Measurements from ENCODE around the gene KLK4. TPM values are rescaled to one million over a fixed set of nuclear protein-coding genes. Genes with fewer than 3 reads are reported as not detected.
A peak's percentile ranks its signal among the peaks of the same experiment; 100 is the strongest.

The KLK4 gene
- total and polyA plus RNA-seq, 9 of the 15 experiments (the other 6 are each of a cell fraction or from before 2014, with no cell fraction given): not detected

DNA sequence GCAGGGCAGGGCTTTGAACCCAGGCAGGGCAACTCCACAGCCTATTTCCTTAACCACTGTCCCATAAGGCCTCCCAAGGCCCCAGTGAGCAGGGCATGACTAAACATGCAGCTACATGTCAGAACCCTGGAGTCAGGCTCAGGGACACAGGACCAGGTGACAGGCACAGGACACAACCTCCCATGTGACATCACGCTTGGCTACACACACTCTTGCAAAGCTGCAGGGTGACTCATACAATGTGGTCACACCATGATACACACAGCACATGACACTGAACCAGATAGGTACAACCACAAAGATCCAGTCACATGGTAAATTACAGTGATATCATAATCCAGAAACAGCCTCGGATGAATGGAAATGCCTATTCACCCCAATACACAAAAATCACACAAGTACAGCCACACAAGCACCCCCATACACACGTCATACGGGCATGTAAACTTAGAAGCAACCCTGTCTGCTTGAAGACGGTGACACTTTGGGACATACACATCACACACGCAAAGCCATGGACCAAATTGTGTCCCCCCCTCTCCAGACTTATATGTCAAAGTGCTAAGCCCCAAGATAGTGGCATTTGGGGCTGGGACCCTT is 14.5 kb downstream of the KLK4 start (continued):
- TF ChIP-seq, protein P1, sequence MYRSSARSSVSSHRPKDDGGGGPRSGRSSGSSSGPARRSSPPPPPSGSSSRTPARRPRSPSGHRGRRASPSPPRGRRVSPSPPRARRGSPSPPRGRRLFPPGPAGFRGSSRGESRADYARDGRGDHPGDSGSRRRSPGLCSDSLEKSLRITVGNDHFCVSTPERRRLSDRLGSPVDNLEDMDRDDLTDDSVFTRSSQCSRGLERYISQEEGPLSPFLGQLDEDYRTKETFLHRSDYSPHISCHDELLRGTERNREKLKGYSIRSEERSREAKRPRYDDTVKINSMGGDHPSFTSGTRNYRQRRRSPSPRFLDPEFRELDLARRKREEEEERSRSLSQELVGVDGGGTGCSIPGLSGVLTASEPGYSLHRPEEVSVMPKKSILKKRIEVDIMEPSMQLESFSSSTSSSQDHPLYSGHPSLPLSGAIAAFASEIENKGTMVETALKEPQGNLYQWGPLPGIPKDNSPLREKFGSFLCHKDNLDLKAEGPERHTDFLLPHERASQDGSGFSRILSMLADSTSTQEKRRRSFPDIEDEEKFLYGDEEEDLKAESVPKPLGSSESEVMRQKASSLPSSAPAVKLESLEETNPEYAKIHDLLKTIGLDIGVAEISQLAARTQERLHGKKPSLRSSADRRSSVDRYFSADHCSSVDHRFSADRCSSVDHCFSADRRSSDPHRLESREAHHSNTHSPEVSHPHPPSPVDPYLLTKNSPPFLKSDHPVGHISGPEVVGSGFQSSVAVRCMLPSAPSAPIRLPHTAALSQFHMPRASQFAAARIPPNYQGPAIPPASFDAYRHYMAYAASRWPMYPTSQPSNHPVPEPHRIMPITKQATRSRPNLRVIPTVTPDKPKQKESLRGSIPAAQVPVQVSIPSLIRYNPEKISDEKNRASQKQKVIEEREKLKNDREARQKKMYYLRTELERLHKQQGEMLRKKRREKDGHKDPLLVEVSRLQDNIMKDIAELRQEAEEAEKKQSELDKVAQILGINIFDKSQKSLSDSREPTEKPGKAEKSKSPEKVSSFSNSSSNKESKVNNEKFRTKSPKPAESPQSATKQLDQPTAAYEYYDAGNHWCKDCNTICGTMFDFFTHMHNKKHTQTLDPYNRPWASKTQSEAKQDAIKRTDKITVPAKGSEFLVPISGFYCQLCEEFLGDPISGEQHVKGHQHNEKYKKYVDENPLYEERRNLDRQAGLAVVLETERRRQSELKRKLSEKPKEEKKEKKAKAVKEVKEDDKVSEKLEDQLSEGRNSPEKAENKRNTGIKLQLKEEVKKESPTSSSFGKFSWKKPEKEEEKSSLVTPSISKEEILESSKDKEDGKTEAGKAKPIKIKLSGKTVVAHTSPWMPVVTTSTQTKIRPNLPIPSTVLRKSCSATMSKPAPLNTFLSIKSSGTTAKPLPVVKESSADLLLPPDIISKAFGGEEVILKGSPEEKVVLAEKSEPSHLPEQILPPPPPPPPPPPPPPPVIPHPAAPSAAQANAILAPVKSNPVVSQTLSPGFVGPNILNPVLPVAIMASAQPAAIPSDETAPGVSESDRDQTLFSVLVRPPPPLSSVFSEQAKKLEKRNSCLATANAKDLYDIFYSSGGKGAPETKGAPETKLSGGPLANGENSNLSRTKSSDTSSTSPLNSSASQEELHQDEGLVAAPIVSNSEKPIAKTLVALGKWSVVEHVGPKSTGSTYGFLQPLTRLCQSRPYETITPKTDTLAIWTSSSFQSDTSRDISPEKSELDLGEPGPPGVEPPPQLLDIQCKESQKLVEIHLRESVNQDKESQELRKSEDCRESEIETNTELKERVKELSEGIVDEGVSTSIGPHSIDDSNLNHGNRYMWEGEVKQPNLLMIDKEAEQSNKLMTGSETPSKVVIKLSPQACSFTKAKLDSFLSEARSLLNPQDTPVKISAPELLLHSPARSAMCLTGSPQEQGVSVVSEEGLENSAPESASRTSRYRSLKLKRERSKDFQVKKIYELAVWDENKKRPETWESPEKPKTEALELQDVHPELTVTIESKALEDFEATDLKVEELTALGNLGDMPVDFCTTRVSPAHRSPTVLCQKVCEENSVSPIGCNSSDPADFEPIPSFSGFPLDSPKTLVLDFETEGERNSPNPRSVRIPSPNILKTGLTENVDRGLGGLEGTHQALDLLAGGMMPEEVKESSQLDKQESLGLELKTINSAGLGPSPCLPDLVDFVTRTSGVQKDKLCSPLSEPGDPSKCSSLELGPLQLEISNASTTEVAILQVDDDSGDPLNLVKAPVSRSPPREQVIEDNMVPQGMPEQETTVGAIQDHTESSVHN (IDR thresholded peaks at IDR 0.05; ENCODE audit: borderline replicate concordance in 1 of 2, low read depth in 1 of 2): peak in 1 of 2 experiments; percentile 97; a peak in 2 of 4 replicates
- TF ChIP-seq ZNF76 (CRISPR knock-in tag; IDR thresholded peaks at IDR 0.05; ENCODE audit: borderline replicate concordance): no peak
- no peak for TF ChIP-seq NR4A1 (CRISPR knock-in tag; IDR thresholded peaks at IDR 0.05)
- TF ChIP-seq NR4A1 (tag; IDR thresholded peaks at IDR 0.05): no peak
- no peak for TF ChIP-seq NFIX (CRISPR knock-in tag; IDR thresholded peaks at IDR 0.05; ENCODE audit: low read depth)
- TF ChIP-seq SNIP1 (IDR thresholded peaks at IDR 0.05; ENCODE audit: low read depth): no peak
- TF ChIP-seq, protein P2, sequence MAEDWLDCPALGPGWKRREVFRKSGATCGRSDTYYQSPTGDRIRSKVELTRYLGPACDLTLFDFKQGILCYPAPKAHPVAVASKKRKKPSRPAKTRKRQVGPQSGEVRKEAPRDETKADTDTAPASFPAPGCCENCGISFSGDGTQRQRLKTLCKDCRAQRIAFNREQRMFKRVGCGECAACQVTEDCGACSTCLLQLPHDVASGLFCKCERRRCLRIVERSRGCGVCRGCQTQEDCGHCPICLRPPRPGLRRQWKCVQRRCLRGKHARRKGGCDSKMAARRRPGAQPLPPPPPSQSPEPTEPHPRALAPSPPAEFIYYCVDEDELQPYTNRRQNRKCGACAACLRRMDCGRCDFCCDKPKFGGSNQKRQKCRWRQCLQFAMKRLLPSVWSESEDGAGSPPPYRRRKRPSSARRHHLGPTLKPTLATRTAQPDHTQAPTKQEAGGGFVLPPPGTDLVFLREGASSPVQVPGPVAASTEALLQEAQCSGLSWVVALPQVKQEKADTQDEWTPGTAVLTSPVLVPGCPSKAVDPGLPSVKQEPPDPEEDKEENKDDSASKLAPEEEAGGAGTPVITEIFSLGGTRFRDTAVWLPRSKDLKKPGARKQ (CRISPR knock-in tag; IDR thresholded peaks at IDR 0.05): no peak
- TF ChIP-seq ZSCAN29 (IDR thresholded peaks at IDR 0.05): no peak
- TF ChIP-seq ZNF707 (CRISPR knock-in tag; conservative IDR thresholded peaks at IDR 0.05): no peak
- TF ChIP-seq, protein P3, sequence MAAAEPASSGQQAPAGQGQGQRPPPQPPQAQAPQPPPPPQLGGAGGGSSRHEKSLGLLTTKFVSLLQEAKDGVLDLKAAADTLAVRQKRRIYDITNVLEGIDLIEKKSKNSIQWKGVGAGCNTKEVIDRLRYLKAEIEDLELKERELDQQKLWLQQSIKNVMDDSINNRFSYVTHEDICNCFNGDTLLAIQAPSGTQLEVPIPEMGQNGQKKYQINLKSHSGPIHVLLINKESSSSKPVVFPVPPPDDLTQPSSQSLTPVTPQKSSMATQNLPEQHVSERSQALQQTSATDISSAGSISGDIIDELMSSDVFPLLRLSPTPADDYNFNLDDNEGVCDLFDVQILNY (CRISPR knock-in tag; IDR thresholded peaks at IDR 0.05): 0 out of 2 replicates have a peak, but pooled peaks have one; percentile 43
- TF ChIP-seq CEBPG (CRISPR knock-in tag; IDR thresholded peaks at IDR 0.05): no peak
- peak in 1 of 2 experiments; percentile 47; a peak in 1 of 4 replicates for TF ChIP-seq CEBPG (tag; conservative IDR thresholded peaks at IDR 0.05 in 1 of 2, IDR thresholded peaks at IDR 0.05 in 1 of 2)
- peak; percentile 62; the same call in 1 of the 2 replicates for TF ChIP-seq EP300 (IDR thresholded peaks at IDR 0.05; ENCODE audit: low read length)
- TF ChIP-seq CBFA2T3 (IDR thresholded peaks at IDR 0.05): peak; percentile 74
- no peak for TF ChIP-seq TFAM (CRISPR knock-in tag; conservative IDR thresholded peaks at IDR 0.05)
- TF ChIP-seq ZNF3 (CRISPR knock-in tag; IDR thresholded peaks at IDR 0.05): no peak
- no peak for TF ChIP-seq ZNF311 (CRISPR knock-in tag; IDR thresholded peaks at IDR 0.05)
- no peak for TF ChIP-seq KLF6 (CRISPR knock-in tag; IDR thresholded peaks at IDR 0.05; ENCODE audit: borderline replicate concordance)
- peak; percentile 83 for TF ChIP-seq CREM (IDR thresholded peaks at IDR 0.05; ENCODE audit: low read depth)

All from K562 (cell line).